Activated naive CD4-positive, alpha-beta T cell treated with anti-CD3 and anti-CD28 coated beads, Interleukin-2, amount 50 U/mL, for 16 hours (primary cell): ENCODE data around the gene STK32C.
"Not testable (repeated sequence)": the region's sequence is repeated elsewhere in the genome, so short reads cannot be mapped to it uniquely, and the experiment has no call there.

Experiments
- DNase-seq: peaks from one replicate; pipeline ENCODE4 v3.0.0-alpha.2; 2020

The STK32C gene

DNA sequence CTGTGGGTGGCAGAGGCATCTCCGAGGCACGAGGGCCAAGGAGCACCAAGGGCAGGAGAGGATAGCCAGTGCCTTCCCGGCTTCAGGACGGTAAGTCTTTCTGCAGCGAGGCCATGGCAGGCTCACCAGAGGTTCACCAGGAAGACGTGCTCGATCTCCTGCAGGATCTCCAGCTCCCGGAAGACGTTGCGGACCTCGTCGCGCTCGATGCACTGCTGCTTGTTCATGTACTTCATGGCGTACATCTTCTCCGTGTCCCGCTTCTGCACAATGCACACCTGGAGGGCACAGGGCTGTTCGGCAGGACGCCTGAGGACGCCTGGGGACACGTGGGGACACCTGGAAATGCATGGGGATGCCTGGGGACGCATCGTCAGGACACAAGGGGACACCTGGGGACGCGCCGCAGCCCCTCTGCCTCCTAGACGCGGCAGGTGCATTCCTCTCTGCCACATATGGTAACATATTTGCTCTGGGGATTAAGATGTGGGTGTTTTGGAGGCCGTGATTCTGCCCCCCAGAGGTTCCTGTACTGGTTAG lies 79.8 kb downstream of the STK32C start:
- DNase-seq, result no peak

DNA sequence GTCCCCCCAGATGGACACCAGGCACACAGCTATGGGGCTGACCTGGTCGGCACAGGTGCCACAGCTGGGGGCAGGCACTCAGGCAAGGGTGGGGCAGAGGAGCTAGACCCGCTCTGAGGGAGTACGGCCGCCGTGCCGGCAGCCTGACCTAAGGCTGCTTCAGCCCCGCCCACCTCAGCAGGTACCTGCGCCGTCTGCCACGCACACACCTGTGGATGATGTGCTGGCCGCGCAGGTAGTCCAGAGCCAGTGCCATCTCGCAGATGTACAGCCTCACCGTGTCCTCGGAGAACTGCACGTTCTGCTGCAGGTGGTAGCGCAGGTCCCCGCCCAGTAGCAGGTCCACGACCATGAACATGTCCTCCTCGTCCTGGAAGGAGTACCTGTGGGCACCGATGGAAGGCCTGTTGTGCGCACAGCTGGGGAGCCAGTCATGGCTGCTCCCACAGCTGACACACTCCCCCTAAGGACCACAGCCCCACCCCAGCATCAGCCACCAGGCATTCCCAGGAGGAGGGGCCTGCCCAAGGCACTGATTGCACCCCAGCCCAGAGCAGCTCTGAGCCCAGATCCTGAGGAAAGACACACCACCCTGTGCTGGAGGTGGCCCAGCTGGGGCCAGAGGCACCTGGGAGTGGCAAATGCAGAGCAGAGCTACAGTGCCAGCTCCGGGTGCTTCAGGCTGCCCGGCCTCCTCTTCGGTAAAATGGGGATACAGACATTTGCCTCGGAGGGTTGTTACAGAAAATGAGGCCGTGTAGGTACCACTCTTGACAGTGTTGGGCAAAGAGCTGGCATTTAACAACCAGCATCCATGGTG lies 81.0 kb downstream of the STK32C start:
- DNase-seq, result no peak

- DNase-seq, result no peak
These were observed 81.9 kb downstream of the STK32C start for GRCh38 chr10:132225849-132226205.

DNA sequence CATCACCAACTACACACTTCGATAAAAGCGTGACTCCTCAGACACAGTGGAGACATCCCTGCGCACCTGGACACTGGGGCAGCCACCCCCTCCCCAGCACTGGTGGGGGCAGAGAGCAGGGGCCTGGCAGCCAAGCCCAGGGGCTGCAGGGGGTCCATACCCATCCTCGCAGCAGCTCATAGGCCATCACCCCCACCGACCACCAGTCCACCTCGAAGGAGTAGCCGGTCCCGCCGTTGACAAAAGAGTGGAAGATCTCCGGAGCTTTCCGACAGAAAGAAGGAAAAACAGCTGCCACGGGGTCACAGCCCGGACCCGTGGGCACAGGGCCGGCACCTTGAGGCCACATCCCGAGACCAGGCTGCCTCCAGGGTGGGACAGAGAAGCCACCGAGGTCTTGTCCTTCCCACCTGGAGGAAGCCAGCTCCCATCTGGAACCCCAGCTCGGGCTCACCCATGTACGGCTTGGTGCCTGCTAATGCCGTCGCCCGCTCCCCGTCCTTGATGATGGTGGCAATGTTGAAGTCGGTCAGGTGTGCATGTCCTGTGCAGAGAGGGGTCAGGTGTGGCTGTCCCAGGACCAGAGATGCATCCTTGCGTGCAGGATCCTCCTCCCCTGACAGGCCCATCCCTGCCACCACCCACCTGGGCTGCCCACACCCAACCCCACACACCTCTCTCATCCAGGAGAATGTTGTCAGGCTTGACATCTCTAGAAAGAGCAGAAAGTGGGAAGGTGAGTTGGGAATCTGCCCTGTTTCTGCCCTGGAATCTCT lies 82.5 kb downstream of the STK32C start:
- DNase-seq, result no peak

DNA sequence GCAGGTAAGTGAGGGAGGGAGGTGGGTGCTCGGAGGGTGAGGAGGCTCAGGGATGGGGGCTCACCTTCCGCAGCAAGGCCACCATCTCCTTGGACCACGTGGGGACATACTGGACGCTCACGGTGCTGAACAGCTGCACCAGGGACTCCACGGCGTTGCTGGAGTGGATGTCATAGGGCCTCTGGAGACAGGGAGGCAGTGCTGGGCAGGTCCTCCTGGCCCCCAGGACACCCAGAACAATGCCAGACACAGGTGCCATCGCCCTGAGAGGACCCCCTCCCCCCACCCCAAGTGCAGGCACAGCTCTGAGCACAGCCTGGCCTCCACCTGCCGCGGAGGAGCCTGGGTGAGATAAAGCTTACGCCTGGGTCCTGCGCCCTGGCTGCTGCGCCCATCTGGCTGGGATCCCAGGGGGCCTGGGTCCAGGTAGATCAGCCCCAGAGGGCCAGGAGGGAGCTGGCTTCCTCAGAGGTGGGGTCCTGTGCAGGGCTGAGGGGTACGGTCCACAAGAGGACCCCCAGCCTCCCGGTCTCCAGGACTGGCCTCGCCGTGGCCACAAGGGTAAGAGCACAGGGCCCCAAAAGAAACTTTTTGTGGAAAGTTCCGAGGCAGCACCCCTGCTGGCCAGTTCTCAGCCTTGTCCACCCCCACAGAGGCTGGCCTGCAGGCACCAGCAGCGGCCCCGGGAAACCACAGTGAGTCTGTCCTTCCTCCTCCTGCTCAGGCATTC lies 83.2 kb downstream of the STK32C start:
- DNase-seq, result no peak

DNA sequence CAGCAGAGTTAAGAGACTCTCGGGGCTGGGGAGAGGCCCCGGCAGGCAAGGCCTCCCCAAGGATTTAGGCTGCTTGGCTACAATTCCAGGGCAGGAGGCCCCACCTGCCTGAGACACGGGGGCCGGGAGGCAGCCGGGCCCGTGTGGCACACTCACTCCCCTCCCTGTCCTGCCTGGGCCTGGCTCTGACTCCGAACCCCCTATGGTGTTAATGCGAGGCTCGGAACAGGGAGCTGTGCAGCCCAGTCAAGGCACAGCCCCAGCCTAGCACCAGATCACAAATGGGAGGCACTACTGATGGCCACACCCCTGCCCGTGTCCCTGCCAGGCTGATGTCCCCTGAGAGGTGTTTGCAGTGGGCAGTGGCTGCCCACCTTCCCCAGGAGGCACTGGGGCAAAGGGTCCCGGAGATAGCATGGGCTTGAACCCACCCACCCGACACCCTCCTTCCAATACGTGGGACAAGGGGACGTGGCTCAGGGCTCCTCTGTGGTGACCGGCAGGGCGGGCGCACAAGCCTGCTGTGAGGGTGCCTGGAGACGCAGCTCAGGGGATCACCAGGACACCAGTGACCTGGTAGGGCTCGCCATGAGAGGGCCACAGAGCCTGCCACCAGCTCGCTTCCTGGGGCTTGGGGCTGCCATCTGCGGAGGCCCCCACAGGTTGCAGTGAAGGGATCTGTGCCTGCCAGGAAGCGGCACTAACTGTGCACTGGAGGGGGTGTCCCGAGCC lies 84.0 kb downstream of the STK32C start:
- no peak for DNase-seq

DNA sequence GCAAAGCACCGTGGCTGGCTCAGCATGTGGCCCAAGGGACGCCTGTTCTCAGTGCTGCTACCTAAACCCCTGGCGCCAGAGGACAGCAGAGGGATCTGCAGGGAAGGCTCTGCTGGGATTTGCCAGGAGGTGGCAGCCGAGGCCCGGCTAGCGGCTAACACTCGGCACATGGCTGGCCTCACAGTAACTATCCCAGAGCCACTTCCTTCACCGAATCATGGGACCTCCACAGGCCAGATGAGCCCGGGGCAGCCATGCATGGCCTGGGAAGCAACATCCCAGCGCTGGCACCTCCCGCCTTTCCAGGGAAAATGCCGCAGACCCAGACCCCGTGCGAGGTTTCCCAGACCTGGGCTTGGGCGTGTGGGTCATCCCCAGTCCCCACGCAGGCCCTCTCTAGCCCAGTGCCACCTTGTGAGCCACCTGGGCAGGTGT lies 84.6 kb downstream of the STK32C start:
- DNase-seq, result peak; percentile 70

GRCh38 chr10:132222726-132223125 lies 85.0 kb downstream of the STK32C start:
- DNase-seq, result no peak

- not testable (repeated sequence) for DNase-seq
These were observed 86.8 kb downstream of the STK32C start for GRCh38 chr10:132220996-132221395.

DNA sequence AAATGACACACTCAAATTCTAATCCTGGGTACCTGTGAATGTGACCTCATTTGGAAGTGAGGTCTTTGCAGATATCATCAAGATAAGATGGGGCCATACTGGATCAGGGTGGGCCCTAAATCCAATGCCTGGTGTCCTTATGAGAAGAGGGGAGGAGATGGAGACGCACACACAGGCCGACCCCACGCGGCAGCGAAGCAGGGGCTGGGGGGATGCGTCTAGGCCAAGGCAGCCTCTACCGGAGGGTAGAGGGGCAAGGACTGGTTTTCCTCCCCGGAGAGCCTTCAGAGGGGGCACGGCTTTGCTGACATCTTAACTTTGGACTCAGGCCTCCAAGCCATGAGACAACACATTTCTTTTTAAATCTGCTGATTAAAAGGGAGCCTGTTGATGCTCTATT lies 87.7 kb downstream of the STK32C start:
- DNase-seq, result no peak

GRCh38 chr10:132219486-132219885 lies 88.3 kb downstream of the STK32C start:
- no peak for DNase-seq

GRCh38 chr10:132216441-132216840 lies 91.3 kb downstream of the STK32C start:
- not testable (repeated sequence) for DNase-seq

- no peak for DNase-seq
These were observed 93.8 kb downstream of the STK32C start for GRCh38 chr10:132213917-132214316.

DNA sequence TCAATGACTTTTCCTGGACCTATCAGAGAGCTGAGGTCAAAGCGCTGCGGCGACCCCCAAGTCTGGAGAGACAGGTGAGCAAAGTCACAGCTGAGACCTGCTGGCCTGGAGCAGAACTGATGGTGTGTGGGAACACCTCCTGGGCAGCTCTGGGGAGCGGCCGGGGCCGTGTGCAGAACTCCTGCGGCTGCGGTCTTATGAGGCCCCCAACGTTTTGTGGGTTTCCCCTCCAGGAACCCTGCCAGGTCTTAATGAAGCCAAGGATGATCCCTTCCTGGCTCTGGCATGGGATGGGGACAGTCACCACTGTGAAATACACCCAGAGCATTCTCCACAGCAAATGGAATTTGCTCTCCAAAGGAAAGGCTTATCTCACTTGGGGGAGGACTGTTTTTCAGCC lies 94.9 kb downstream of the STK32C start:
- DNase-seq, result no peak

GRCh38 chr10:132211246-132211645 lies 96.5 kb downstream of the STK32C start:
- DNase-seq, result no peak

GRCh38 chr10:132210766-132211165 lies 97.0 kb downstream of the STK32C start:
- DNase-seq, result no peak

- no peak for DNase-seq
These were observed 97.7 kb downstream of the STK32C start for GRCh38 chr10:132209978-132210530.

DNA sequence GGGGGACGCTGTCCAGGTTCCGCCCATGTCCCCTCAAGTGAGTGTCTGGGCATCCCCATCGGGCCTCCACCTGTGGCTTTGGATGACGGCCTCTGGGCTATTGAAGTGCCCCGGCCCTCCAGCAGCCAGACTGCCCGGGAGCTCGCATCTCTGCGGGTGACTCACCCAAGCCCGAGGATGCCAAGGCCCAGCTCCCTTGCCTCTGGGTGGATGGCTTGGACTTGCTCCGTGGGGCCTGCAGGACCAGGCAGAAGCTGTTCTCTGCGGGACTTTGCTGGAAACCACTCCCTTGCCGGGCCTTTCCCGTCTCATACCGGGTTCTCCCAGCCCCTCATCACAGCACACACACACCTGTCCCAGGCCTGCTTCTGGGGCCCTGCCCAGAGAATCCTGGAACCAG lies 98.6 kb downstream of the STK32C start:
- DNase-seq, result no peak

DNA sequence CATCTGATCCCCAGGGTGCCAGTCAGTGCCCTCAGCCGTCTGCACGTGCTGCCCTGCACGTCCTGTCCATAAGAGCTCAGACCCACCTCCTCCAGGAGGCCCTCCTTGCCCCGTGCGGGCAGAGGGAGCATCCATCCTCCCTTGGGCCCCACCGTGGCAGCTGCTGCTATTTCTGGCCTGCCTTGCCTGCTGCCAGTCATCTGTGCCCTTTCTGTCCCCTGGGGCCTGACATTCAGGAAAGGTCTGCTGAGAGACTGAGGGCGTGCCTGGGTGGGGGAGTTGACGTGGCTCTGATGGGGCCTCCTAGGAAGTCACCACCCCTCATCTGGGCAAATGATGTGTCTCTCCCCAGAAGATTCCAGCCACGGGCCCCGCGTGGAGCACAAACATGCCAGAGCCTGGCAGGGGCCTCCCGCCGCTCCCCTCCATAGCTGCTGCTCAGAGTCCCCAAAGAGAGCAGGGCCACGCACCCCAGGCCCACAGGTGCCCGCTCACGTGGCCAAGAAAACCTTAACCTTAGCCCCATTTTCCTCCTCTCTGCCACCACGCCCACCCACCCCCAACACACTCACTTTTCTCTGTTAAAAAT lies 99.2 kb downstream of the STK32C start:
- DNase-seq, result no peak

GRCh38 chr10:132207536-132208461 lies 100.0 kb downstream of the STK32C start:
- no peak for DNase-seq
